GM23248 (cell line): ENCODE data around the gene AIFM1.

Experiments used
- EZH2 ChIP-seq: fragments of 200-600 bp; sonication (generic); IDR thresholded peaks from 2 replicates; pipeline ENCODE4 v1.6.1; 2018; ENCODE audit warnings: antibody characterized with exemption, mild to moderate bottlenecking; ENCODE audit not compliant: insufficient read depth, poor library complexity, severe bottlenecking
- EZH2phosphoT487 ChIP-seq: fragments of 200-600 bp; sonication (generic); IDR thresholded peaks from 2 replicates; pipeline ENCODE4 v1.6.1; 2018; ENCODE audit warnings: antibody characterized with exemption, moderate library complexity, mild to moderate bottlenecking, low read depth; ENCODE audit not compliant: insufficient read depth

- no peak for TF ChIP-seq EZH2
- no peak for TF ChIP-seq EZH2phosphoT487
Measured at GRCh38 chrX:130114141-130114588, 51.5 kb downstream of the AIFM1 start.
